ENCODE measurements around the gene TSC22D3. TPM values are rescaled to one million over a fixed set of nuclear protein-coding genes. Genes with fewer than 3 reads are reported as not detected.

Gene TSC22D3
- total and polyA plus RNA-seq, 9 donors = 39.5 to 82.9 (median 64.3) TPM

DNA sequence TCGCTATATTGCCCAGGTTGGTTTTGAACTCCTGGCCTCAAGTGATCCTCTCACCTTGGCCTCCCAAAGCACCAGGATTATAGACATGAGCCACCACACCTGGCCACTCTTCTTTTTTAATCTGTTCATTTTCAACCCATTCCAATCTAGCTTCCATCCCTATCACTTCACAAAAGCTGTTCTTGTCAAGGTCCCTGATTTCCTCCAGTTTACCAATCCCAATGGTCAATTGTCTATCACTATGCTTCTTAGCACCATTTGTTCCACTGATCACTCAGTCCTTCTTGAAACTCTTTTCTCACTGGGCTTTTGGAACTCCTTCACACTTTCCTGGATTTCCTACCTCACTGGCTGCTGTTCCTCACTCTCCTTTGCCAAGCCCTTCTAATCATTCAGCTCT is 108.7 kb downstream of the TSC22D3 start:
- H3K9me3 ChIP-seq (replicated peaks; ENCODE audit: control insufficient read depth, low read depth, low read length) = no peaks in the 10 kb centered on the region
- 75% methylated on average over 1 of the region's 1 CpG for WGBS (ENCODE audit: insufficient coverage)
- no peaks in the 10 kb centered on the region for H3K4me1 ChIP-seq (ENCODE audit: control insufficient read depth, insufficient read depth, low read length)
- no peak overlapping the region for H3K27ac ChIP-seq (ENCODE audit: low read length)
- H3K36me3 ChIP-seq (ENCODE audit: control insufficient read depth, insufficient read depth, low read length) = no peaks in the 10 kb centered on the region
- no peak overlapping the region for H3K4me3 ChIP-seq (ENCODE audit: low read length)
- no peak for DNase-seq
- H3K27me3 ChIP-seq (ENCODE audit: control insufficient read depth, insufficient read depth, low read length) = peaks cover 16% of the 10 kb centered on the region

Other genes with a start within 250 kb of the TSC22D3 start
- 18.2 TPM for gene PRPS1, start 147.3 kb downstream of the TSC22D3 start, total RNA-seq
- gene PRPS1, start 147.3 kb downstream of the TSC22D3 start, polyA plus RNA-seq (ENCODE audit: insufficient read depth in 1 of 8, insufficient read length in 8 of 8, low replicate concordance in 1 of 8) = 10 to 100 TPM; 25.0 to 31.1 (median 28.4) TPM
- gene NCBP2L, start 1.9 kb upstream of the TSC22D3 start, total RNA-seq = 0.04 TPM
- gene NCBP2L, start 1.9 kb upstream of the TSC22D3 start, polyA plus RNA-seq (ENCODE audit: insufficient read depth in 1 of 8, insufficient read length in 8 of 8, low replicate concordance in 1 of 8) = under 1 TPM in 2 of 8 donors, not detected in 6; 0.11 to 0.16 TPM
- 11.3 TPM for gene MID2, start 50.1 kb upstream of the TSC22D3 start, total RNA-seq
- gene MID2, start 50.1 kb upstream of the TSC22D3 start, polyA plus RNA-seq (ENCODE audit: insufficient read depth in 1 of 8, insufficient read length in 8 of 8, low replicate concordance in 1 of 8) = 1 to 10 TPM; 5.0 to 8.2 (median 6.4) TPM
- not detected for gene TEX13B, start 206.6 kb upstream of the TSC22D3 start, total RNA-seq
- gene TEX13B, start 206.6 kb upstream of the TSC22D3 start, polyA plus RNA-seq (ENCODE audit: insufficient read depth in 1 of 8, insufficient read length in 8 of 8, low replicate concordance in 1 of 8) = not detected